GM21390 (cell line): ENCODE data around the gene P2RY10.
"Not testable (repeated sequence)": the region's sequence is repeated elsewhere in the genome, so short reads cannot be mapped to it uniquely, and the experiment has no call there.

ENCODE experiments used
- ATAC-seq: cut with Tn5 transposase; IDR thresholded peaks from one replicate; pipeline ENCODE4 v1.9.1; 2021; ENCODE audit not compliant: unreplicated experiment

Gene P2RY10

DNA sequence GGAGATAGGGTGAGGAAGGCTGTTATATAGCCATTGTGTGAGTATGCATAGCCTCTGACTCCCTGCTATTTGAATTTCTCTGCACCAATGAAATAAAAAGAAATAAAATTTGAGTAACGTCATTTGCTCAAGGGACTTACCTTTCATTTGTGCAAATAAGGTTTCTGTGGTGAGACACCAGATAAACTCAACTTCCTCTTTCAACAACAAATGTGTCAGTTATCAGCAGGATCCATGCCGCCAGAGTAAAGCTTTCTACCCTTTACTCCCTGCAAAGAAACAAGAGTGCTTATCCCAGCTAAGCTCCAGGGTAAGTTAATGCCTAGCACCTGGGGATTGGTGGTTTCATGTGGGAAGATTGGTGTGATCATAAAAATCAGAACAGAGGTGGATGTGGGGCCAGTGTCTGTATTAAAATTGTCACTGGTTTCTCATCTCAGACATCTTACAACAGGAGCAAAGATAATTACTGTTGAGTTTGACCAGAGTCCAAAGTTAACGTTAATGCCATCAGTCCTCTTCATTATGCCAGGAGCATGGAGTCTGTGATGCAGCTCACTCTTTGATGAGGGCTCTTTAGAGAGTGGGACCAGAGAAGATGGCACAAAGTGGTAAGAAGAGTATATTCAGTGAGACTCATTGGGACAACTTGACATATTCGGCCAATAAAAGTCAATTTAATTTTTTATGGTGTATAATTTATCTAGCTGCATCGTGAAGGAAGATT lies at the start of gene P2RY10:
Gene P2RY10, plus strand, starts transcription at position 206 of the 727 bp plus-strand sequence. CDS start 15,130 bp downstream, outside the sequence.
- peak; percentile 65 for ATAC-seq

DNA sequence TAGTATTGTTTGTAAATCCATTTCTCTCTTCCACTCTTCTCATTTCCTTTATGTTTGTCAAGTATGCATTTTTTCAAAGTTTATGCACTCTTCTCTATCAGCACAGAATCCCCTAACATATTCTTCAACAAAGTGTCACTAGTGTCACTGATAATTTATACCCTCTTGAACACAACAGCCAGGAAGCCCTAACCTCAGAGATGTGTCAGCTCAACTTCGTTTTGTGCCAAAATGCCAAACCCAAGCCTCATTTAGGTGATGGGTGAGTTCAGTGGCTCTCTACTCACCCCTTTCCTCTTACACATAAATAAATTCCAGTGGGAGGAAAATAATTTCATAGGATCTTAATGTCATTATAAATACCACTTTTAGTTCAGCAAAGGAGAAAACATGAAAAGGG lies 22.4 kb upstream of the P2RY10 start:
- no peak for ATAC-seq

GRCh38 chrX:78923198-78924015 lies 21.8 kb upstream of the P2RY10 start:
- peak; percentile 88 for ATAC-seq

GRCh38 chrX:78931814-78932213 lies 13.4 kb upstream of the P2RY10 start:
- ATAC-seq, result no peak

- ATAC-seq, result no peak
Observed at GRCh38 chrX:78934866-78935265, 10.3 kb upstream of the P2RY10 start.

DNA sequence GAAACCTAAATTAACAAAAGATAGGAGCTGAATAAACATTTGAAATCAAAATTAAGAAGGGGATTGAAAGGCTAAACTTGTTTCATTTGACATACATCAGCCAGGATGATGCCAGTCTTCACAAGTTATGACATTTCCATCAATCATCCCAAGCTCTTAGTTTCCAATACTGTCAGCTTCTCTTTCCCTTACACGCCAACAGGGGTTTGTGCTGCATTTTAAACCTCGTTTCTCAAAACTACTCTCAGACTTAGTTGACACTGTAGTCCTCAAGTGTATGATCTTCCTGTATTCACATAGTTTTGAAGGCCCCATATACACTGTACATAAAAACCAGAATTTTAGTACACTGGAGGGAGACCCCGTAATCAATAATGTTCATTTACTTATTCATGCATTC lies 840 bp upstream of the P2RY10 start:
- ATAC-seq, result no peak

- no peak for ATAC-seq
Observed at GRCh38 chrX:78946178-78946931, 1.2 kb downstream of the P2RY10 start.

- ATAC-seq, result no peak
Observed at GRCh38 chrX:78950009-78950835, 5.0 kb downstream of the P2RY10 start.

- no peak for ATAC-seq
Observed at GRCh38 chrX:78957049-78957767, 12.0 kb downstream of the P2RY10 start.

GRCh38 chrX:78957768-78958130 lies 12.6 kb downstream of the P2RY10 start:
- ATAC-seq, result peak; percentile 91

GRCh38 chrX:78958419-78959116 lies 13.4 kb downstream of the P2RY10 start:
- no peak for ATAC-seq

DNA sequence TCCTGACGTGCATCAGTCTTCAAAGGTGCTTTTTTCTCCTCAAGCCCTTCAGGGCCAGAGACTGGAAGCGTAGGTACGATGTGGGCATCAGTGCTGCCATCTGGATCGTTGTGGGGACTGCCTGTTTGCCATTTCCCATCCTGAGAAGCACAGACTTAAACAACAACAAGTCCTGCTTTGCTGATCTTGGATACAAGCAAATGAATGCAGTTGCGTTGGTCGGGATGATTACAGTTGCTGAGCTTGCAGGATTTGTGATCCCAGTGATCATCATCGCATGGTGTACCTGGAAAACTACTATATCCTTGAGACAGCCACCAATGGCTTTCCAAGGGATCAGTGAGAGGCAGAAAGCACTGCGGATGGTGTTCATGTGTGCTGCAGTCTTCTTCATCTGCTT lies 15.7 kb downstream of the P2RY10 start:
- ATAC-seq, result no peak

GRCh38 chrX:78964598-78964997 lies 19.4 kb downstream of the P2RY10 start:
- no peak for ATAC-seq

GRCh38 chrX:78979789-78980464 lies 34.7 kb downstream of the P2RY10 start:
- ATAC-seq, result peak; percentile 99

- no peak for ATAC-seq
Observed at GRCh38 chrX:78989349-78989748, 44.2 kb downstream of the P2RY10 start.

DNA sequence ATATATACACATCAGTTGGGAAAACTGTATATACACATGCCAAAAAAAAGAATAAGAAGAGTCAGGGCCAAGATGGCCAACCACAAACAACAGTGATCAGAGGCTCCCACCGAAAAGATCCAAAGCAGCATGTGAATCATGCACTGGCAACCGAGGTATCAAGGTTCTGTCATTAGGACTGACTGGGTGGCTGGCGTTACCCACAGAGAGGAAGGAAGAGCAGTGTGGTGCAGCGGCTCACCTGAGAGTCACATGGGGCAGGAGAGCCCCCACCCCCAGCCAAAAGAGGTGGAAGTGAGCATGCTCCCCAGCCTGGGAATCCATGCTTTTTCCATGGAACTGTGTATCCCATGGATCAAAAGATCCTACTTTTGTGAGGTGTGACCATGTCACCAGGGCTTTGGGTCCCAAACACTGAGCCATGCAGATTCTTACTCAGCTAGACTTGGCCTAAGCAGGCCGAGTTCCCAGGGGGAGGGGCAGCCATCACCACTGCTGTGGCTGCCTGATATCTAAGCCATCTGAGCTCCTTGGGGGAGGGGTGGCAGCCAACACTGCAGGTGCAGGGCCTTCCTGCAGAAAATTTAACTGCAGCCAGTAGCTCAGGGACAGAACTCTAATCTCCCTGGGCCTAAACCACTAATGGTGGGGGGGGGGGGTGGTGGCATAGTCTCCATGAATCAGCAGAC lies 52.8 kb downstream of the P2RY10 start:
- no peak for ATAC-seq

GRCh38 chrX:79007540-79007939 lies 62.3 kb downstream of the P2RY10 start:
- not testable (repeated sequence) for ATAC-seq
